A549 (cell line): Measurements from ENCODE around the gene MLH3.

Source experiments
- HOXA7 ChIP-seq: fragments of 250-450 bp; sonication (Bioruptor Pico); IDR thresholded peaks from 2 replicates; pipeline ENCODE4 v1.5.0; 2020; ENCODE audit warnings: mild to moderate bottlenecking, moderate library complexity
- POLR2A ChIP-seq: IDR thresholded peaks from 2 replicates; pipeline ENCODE4 v1.6.1; 2012; ENCODE audit warnings: mild to moderate bottlenecking, low read length
- RCOR1 ChIP-seq: fragments of 150-350 bp; IDR thresholded peaks from 2 replicates; pipeline ENCODE4 v1.6.1; 2014; ENCODE audit warnings: antibody characterized with exemption, low read length, low read depth
- TF ChIP-seq, protein P1 (sequence below): fragments of >200 bp; sonication (Bioruptor Twin); formaldehyde crosslinking; IDR thresholded peaks from 3 replicates; pipeline ENCODE4 v1.5.1; 2016
- TF ChIP-seq, protein P2 (sequence below): IDR thresholded peaks from 2 replicates; pipeline ENCODE4 v1.6.1; 2012
- TF ChIP-seq, protein P3 (sequence below): IDR thresholded peaks from 2 replicates; pipeline ENCODE4 v1.6.1; 2012
- TF ChIP-seq, protein P4 (sequence below): IDR thresholded peaks from 2 replicates; pipeline ENCODE4 v1.6.1; 2012; ENCODE audit warnings: low read depth, borderline replicate concordance

DNA sequence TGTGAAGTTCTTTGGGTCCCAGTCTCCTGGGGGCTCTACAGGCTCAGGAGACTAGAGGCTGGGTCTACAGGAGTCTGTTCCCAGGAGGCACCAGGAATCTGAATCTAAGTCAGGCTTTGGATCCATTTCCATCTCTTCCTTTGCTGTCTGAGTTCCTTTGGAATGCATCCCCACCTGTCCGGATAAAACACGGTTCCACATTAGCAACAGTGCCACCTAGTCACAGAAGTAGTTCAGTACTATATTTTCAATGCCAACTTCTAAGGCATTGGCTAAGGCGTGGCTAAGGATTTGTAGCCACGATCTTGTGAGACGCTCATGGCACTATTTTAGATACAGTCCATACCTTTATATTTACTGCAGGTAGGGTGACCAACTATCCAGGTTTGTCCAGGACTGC is 33.2 kb upstream of the MLH3 start:
- TF ChIP-seq, protein P1, sequence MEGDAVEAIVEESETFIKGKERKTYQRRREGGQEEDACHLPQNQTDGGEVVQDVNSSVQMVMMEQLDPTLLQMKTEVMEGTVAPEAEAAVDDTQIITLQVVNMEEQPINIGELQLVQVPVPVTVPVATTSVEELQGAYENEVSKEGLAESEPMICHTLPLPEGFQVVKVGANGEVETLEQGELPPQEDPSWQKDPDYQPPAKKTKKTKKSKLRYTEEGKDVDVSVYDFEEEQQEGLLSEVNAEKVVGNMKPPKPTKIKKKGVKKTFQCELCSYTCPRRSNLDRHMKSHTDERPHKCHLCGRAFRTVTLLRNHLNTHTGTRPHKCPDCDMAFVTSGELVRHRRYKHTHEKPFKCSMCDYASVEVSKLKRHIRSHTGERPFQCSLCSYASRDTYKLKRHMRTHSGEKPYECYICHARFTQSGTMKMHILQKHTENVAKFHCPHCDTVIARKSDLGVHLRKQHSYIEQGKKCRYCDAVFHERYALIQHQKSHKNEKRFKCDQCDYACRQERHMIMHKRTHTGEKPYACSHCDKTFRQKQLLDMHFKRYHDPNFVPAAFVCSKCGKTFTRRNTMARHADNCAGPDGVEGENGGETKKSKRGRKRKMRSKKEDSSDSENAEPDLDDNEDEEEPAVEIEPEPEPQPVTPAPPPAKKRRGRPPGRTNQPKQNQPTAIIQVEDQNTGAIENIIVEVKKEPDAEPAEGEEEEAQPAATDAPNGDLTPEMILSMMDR = peak; percentile 33; the same call in 2 of the 3 replicates
- TF ChIP-seq, protein P2, sequence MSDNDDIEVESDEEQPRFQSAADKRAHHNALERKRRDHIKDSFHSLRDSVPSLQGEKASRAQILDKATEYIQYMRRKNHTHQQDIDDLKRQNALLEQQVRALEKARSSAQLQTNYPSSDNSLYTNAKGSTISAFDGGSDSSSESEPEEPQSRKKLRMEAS = no peak
- TF ChIP-seq RCOR1 (no peak), POLR2A (no peak), HOXA7 (CRISPR knock-in tag) (no peak)
- TF ChIP-seq, protein P3, sequence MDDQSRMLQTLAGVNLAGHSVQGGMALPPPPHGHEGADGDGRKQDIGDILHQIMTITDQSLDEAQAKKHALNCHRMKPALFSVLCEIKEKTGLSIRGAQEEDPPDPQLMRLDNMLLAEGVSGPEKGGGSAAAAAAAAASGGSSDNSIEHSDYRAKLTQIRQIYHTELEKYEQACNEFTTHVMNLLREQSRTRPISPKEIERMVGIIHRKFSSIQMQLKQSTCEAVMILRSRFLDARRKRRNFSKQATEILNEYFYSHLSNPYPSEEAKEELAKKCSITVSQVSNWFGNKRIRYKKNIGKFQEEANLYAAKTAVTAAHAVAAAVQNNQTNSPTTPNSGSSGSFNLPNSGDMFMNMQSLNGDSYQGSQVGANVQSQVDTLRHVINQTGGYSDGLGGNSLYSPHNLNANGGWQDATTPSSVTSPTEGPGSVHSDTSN = no peak
- TF ChIP-seq, protein P4, sequence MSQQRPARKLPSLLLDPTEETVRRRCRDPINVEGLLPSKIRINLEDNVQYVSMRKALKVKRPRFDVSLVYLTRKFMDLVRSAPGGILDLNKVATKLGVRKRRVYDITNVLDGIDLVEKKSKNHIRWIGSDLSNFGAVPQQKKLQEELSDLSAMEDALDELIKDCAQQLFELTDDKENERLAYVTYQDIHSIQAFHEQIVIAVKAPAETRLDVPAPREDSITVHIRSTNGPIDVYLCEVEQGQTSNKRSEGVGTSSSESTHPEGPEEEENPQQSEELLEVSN = no peak
